DMS 273 treated with DMSO at 0.1 percent for 48 hours (cell line): Measurements from ENCODE around the gene OR9G1.
"Not testable (repeated sequence)": the region's sequence is repeated elsewhere in the genome, so short reads cannot be mapped to it uniquely, and the experiment has no call there.

Source experiments
- DNase-seq: peaks from one replicate; lab custom pipeline; 2025; lab: John Stamatoyannopoulos, UW

Gene OR9G1, protein sequence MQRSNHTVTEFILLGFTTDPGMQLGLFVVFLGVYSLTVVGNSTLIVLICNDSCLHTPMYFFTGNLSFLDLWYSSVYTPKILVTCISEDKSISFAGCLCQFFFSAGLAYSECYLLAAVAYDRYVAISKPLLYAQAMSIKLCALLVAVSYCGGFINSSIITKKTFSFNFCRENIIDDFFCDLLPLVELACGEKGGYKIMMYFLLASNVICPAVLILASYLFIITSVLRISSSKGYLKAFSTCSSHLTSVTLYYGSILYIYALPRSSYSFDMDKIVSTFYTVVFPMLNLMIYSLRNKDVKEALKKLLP

DNA sequence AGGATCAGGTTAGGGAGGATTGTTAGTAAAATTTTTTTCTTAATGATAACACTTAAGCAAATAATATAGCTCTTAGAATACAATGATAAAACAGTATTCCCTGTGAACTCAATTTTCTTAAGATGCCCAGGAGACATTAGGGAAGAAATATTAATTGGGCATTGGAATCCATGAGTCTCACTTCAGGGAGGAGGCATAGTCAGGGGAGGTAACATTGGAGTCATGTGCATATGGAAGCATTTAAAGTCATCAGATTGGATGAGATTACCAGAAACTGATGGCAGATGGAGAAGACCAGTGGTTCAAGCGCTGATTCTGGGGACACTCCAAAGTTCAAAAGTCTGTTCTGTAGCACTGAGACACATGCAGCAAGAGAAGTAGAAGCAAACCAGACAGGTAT, at the start of gene OR9G1:
TSS of gene OR9G1 (plus strand) at position 301 of the 400 bp plus-strand sequence. CDS start 1,293 bp downstream, outside the sequence.
- DNase-seq: no peak

- DNase-seq: no peak
Observed at GRCh38 chr11:56659755-56660154, 39.1 kb upstream of the OR9G1 start.

- no peak for DNase-seq
Observed at GRCh38 chr11:56663386-56663785, 35.5 kb upstream of the OR9G1 start, which contains the start of gene OR5AR1. TSS of gene OR5AR1 (plus strand) at chr11:56663686. CDS start at chr11:56663686, 0 bp downstream.

DNA sequence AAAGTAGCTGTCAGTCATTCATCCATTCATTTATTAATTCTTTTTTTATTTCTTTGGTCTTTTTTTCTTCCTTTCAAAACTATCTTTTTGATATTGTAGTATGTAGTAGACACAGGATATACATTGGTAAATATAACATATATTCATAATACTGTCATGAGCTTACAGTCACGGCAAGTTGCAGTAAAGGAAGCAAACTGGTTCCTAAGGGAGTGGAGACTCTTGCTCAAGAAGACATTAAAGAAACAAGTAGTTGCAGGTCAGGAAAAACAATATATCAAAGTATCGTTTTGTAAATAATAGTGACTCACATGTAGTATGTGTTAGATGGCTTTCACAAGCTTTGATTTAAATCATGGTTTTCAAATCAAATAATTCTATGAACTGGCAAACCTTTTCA, 27.9 kb upstream of the OR9G1 start:
- DNase-seq: no peak

DNA sequence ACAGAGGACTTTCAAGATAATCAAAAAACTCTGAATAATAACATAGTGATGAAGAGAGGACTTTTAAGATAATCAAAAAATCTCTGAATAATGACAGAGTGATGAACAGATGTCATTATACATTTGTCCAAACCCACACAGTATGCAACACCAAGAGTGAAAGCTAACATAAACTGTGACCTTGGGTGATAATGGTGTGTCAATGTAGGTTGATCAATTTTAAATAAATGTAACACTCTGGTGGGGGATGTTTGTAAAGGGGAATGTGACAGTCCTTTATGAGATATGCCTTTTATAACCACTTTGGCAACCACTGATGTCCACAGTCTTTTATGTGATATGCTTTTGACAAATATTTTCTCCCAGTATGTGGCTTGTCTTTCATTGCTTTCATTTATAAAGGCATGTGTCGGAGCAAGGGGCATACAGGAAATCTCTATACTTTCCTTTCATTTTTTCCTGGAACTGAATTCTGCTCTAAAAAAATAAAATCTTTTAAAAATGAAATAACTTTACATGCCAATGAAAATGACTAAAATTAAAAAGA, 10.3 kb upstream of the OR9G1 start:
- DNase-seq: no peak

GRCh38 chr11:56691179-56691578, 7.7 kb upstream of the OR9G1 start:
- not testable (repeated sequence) for DNase-seq

GRCh38 chr11:56693428-56693827, 5.5 kb upstream of the OR9G1 start:
- DNase-seq: no peak

- DNase-seq: no peak
Observed at GRCh38 chr11:56700242-56700913, 1.5 kb downstream of the OR9G1 start.

- DNase-seq: no peak
Observed at GRCh38 chr11:56700914-56701485, 2.1 kb downstream of the OR9G1 start.

DNA sequence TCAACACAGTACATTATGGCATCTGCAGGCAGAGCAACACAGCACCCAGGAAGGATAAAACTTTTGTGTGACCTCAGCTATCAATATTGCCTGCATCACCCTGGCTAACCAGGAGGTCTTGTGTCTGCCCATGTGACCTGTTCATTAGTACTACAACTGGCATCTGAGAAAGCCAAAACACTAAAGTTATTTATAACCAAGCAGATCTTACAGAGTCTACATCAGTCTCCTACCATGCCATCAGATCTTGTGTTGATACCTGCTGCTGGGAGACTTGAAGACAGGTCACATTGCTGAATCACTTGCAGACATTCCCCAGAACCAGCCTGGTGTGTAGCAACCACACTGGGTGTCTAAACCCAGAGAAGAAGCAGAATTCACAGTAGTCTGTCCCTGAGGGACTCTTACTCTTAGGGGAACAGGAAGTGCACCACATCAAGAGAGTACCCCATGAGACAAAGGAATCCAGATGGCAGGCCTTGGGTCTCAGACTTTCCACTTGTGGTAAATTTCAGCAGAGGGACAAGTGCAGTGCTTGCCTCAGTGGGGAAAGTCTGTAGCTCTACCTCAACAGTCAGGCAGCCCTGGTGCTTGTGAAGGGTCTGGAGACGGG, 7.0 kb downstream of the OR9G1 start:
- DNase-seq: no peak

- no peak for DNase-seq
Observed at GRCh38 chr11:56706486-56706885, 7.6 kb downstream of the OR9G1 start.

GRCh38 chr11:56714206-56714605, 15.3 kb downstream of the OR9G1 start:
- no peak for DNase-seq

- DNase-seq: no peak
Observed at GRCh38 chr11:56716379-56716854, 17.5 kb downstream of the OR9G1 start.

GRCh38 chr11:56720513-56720912, 21.6 kb downstream of the OR9G1 start:
- no peak for DNase-seq

DNA sequence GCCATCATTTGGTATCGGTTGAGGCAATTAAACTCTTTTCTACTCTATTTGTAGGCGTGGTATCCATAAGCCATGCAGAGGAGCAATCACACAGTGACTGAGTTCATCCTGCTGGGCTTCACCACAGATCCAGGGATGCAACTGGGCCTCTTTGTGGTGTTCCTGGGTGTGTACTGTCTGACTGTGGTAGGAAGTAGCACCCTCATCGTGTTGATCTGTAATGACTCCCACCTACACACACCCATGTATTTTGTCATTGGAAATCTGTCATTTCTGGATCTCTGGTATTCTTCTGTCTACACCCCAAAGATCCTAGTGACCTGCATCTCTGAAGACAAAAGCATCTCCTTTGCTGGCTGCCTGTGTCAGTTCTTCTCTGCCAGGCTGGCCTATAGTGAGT, 41.2 kb downstream of the OR9G1 start:
- no peak for DNase-seq

DNA sequence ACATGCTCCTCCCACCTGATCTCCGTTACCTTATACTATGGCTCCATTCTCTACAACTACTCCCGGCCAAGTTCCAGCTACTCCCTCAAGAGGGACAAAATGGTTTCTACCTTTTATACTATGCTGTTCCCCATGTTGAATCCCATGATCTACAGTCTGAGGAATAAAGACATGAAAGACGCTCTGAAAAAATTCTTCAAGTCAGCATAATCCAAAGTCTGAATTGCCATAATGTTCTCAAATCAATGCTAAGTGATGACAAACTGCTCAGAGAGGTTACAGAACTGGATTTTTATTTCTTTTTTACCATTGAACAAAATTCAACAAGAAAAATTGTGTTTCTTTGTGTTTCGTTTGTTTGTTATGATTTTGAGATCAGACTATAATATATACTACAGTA, 42.0 kb downstream of the OR9G1 start:
- no peak for DNase-seq

DNA sequence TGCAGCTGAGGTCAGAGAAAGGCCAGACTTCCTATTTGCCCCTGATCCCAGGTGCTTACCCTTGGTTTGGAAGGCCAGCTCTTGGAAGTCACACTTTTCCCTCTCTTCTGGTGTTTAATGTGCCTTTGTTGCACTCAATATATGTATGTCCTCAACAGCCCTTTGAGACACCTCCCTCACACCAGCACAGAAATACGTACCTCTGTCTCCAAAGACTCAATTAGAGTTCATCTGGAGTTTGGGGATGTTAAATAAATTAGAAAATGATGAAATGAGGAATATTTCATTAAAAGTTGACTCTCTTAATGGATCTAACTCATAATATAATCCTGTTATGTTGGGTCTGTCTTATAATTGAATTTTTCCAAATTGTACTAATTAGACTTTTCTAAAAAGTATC, 49.7 kb downstream of the OR9G1 start, which contains the start of gene OR9G4:
TSS of gene OR9G4 (minus strand) at position 101 of the 400 bp plus-strand sequence. CDS start 4,931 bp downstream, outside the sequence.
- no peak for DNase-seq

DNA sequence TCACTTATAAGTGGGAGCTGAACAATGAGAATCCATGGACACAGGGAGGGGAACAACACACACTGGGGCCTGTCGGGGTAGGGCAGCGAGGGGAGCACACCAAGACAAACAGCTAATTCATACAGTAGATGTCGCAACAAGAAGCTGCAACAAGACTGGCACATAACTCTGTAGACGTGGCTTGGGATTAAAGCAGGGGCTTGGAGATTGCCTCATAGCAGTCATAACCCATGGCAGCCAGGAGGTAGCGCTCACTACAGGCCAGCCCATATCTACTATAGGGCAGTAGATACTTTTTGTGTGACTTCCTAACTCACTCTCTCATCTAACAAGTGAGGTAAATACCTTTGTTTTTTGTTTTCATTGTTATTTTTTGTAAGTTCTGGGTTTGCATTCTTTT, 51.3 kb downstream of the OR9G1 start:
- no peak for DNase-seq

GRCh38 chr11:56751480-56751879, 52.6 kb downstream of the OR9G1 start:
- DNase-seq: no peak
